H7 (cell line): ENCODE measurements around the gene SLC12A4. TPM values are rescaled to one million over a fixed set of nuclear protein-coding genes. Genes with fewer than 3 reads are reported as not detected.
"Not testable (repeated sequence)": the region's sequence is repeated elsewhere in the genome, so short reads cannot be mapped to it uniquely, and the experiment has no call there.

Source experiments
- DNase-seq: peaks from one replicate; pipeline ENCODE4 v3.0.0; 2012
- H3K27me3 ChIP-seq: 2 replicates; pipeline ENCODE4 v1.6.0; 2011; ENCODE audit warnings: mild to moderate bottlenecking, low read length; ENCODE audit not compliant: control insufficient read depth, insufficient read depth
- H3K36me3 ChIP-seq: replicated peaks from 2 replicates; pipeline ENCODE4 v1.5.1; 2011; ENCODE audit warnings: low read length; ENCODE audit not compliant: control insufficient read depth, insufficient read depth
- H3K4me3 ChIP-seq: 2 replicates; pipeline ENCODE4 v1.5.1; 2011; ENCODE audit warnings: low read depth, mild to moderate bottlenecking, control low read depth, low read length, moderate library complexity; ENCODE audit not compliant: insufficient read depth
- total RNA-seq: library from RNA; depleted of rRNA; stranded (reverse); fragments of >200 nt; shearing (Covaris generic); gene quantifications from 2 replicates; pipeline ENCODE4 v1.2.3, GENCODE V29; 2014

The SLC12A4 gene
- total RNA-seq, 1 experiment from 2014 or later: 43.2 TPM

GRCh38 chr16:67943256-67943618 lies 25.2 kb downstream of the SLC12A4 start:
- peaks cover 22% of the 10 kb centered on the region for H3K36me3 ChIP-seq
- DNase-seq: no peak

GRCh38 chr16:67942510-67943255 lies 25.8 kb downstream of the SLC12A4 start:
- peak; percentile 77 for DNase-seq
- H3K27me3 ChIP-seq: no peaks in the 10 kb centered on the region
- peaks cover 20% of the 10 kb centered on the region for H3K36me3 ChIP-seq
- H3K4me3 ChIP-seq: no peak overlapping the region

More at GRCh38 chr16:67943256-67943618, 25.2 kb downstream of the SLC12A4 start:
- Histone ChIP-seq H3K4me3 (no peak overlapping the region), H3K27me3 (no peaks in the 10 kb centered on the region)

GRCh38 chr16:67942200-67942509 lies 26.3 kb downstream of the SLC12A4 start:
- DNase-seq: peak; percentile 94
- Histone ChIP-seq H3K36me3 (peaks cover 20% of the 10 kb centered on the region), H3K4me3 (no peak overlapping the region), H3K27me3 (no peaks in the 10 kb centered on the region)

- Histone ChIP-seq H3K27me3 (no peaks in the 10 kb centered on the region), H3K36me3 (peaks cover 18% of the 10 kb centered on the region), H3K4me3 (no peak overlapping the region)
- DNase-seq: no peak
Observed at GRCh38 chr16:67941469-67942199, 26.8 kb downstream of the SLC12A4 start.

- no peak for DNase-seq
- peaks cover 11% of the 10 kb centered on the region for H3K36me3 ChIP-seq
- H3K27me3 ChIP-seq: no peaks in the 10 kb centered on the region
- H3K4me3 ChIP-seq: no peak overlapping the region
Observed at GRCh38 chr16:67940446-67941089, 27.9 kb downstream of the SLC12A4 start.

GRCh38 chr16:67939507-67940445 lies 28.7 kb downstream of the SLC12A4 start:
- Histone ChIP-seq H3K4me3 (no peak overlapping the region), H3K36me3 (peaks cover 4% of the 10 kb centered on the region), H3K27me3 (no peaks in the 10 kb centered on the region)
- DNase-seq: no peak

- not testable (repeated sequence) for H3K27me3 ChIP-seq, DNase-seq, H3K4me3 ChIP-seq, H3K36me3 ChIP-seq
Observed at GRCh38 chr16:67937713-67938112, 30.7 kb downstream of the SLC12A4 start.

GRCh38 chr16:67936880-67937605 lies 31.4 kb downstream of the SLC12A4 start:
- H3K36me3 ChIP-seq: peaks cover 2% of the 10 kb centered on the region
- H3K4me3 ChIP-seq: peak overlapping the region; percentile 98
- no peaks in the 10 kb centered on the region for H3K27me3 ChIP-seq
- DNase-seq: no peak

- H3K27me3 ChIP-seq: no peaks in the 10 kb centered on the region
- H3K4me3 ChIP-seq: peak within 1 kb of the TSS; percentile 98
- H3K36me3 ChIP-seq: peaks cover 1% of the 10 kb centered on the region
- DNase-seq: peak; percentile 89
Observed at GRCh38 chr16:67936124-67936879, 32.1 kb downstream of the SLC12A4 start, which contains the start of gene PSMB10. PSMB10 (minus strand) TSS chr16:67936850; CDS start chr16:67936749, 101 bp downstream.

GRCh38 chr16:67935402-67936123 lies 32.9 kb downstream of the SLC12A4 start:
- H3K4me3 ChIP-seq: peak overlapping the region; percentile 98
- H3K36me3 ChIP-seq: peaks cover 1% of the 10 kb centered on the region
- peak; percentile 100 for DNase-seq
- H3K27me3 ChIP-seq: no peaks in the 10 kb centered on the region

GRCh38 chr16:67935101-67935401 lies 33.4 kb downstream of the SLC12A4 start:
- H3K27me3 ChIP-seq: no peaks in the 10 kb centered on the region
- H3K36me3 ChIP-seq: no peaks in the 10 kb centered on the region; the same call in 1 of the 2 replicates
- H3K4me3 ChIP-seq: peak overlapping the region; percentile 98
- no peak for DNase-seq

- H3K36me3 ChIP-seq: no peaks in the 10 kb centered on the region; the same call in 1 of the 2 replicates
- no peaks in the 10 kb centered on the region for H3K27me3 ChIP-seq
- H3K4me3 ChIP-seq: peak overlapping the region; percentile 98
- peak; percentile 72 for DNase-seq
Observed at GRCh38 chr16:67934306-67935100, 33.9 kb downstream of the SLC12A4 start.
